Omental fat pad (tissue), 4 donors: ENCODE results near the gene ENSA. TPM values are rescaled to one million over a fixed set of nuclear protein-coding genes. Genes with fewer than 3 reads are reported as not detected.
"Not testable (repeated sequence)": the region's sequence is repeated elsewhere in the genome, so short reads cannot be mapped to it uniquely, and the experiment has no call there.

Source experiments
- ATAC-seq: fragments of 150-250 bp; one replicate; pipeline ENCODE4 v1.9.1; 2016; ENCODE audit warnings: mild to moderate bottlenecking, moderate library complexity; ENCODE audit not compliant: low FRiP score
- DNase-seq: peaks from one replicate; pipeline ENCODE4 v3.0.0-alpha.2; 2019; ENCODE audit warnings: low spot score
- CTCF ChIP-seq, 3 donors: fragments of 450-650 bp; IDR thresholded peaks; one replicate each; pipeline ENCODE4 v1.5.1; 2016 to 2017; ENCODE audit warnings: antibody characterized with exemption in 3 of 3, mild to moderate bottlenecking in 3 of 3, moderate library complexity in 2 of 3
- total RNA-seq, 4 donors: library from RNA; depleted of rRNA; stranded (reverse); fragments of >200 nt; gene quantifications; one replicate each; pipeline ENCODE4 v1.1.0, GENCODE V29; 2016

Gene ENSA
- total RNA-seq, 4 donors from 2014 or later, result 115 to 179 (median 155) TPM

GRCh38 chr1:150615346-150616201, 13.8 kb downstream of the ENSA start:
- no peak for TF ChIP-seq CTCF (IDR thresholded peaks at IDR 0.05)
- ATAC-seq, result no peak
- DNase-seq, result no peak

- no peak for TF ChIP-seq CTCF (IDR thresholded peaks at IDR 0.05)
- DNase-seq (no peak), ATAC-seq (peak; percentile 57)
These were observed 16.1 kb downstream of the ENSA start for GRCh38 chr1:150613061-150613920.

GRCh38 chr1:150612014-150612345, 17.4 kb downstream of the ENSA start:
- no peak for TF ChIP-seq CTCF (IDR thresholded peaks at IDR 0.05)
- ATAC-seq, result no peak

GRCh38 chr1:150610576-150610975, 18.8 kb downstream of the ENSA start:
- DNase-seq (no peak), ATAC-seq (no peak)
- no peak for TF ChIP-seq CTCF (IDR thresholded peaks at IDR 0.05)

More at GRCh38 chr1:150612014-150612345, 17.4 kb downstream of the ENSA start:
- no peak for DNase-seq

GRCh38 chr1:150609732-150610131, 19.7 kb downstream of the ENSA start:
- DNase-seq (no peak), ATAC-seq (no peak)
- no peak for TF ChIP-seq CTCF (IDR thresholded peaks at IDR 0.05)

GRCh38 chr1:150606463-150607142, 22.8 kb downstream of the ENSA start:
- ATAC-seq, result no peak
- TF ChIP-seq CTCF (IDR thresholded peaks at IDR 0.05), result no peak
- no peak for DNase-seq

GRCh38 chr1:150605451-150605731, 24.0 kb downstream of the ENSA start:
- not testable (repeated sequence) for DNase-seq, ATAC-seq
